Prostate gland (tissue), 2 donors: ENCODE results near the gene TMTC2. TPM values are rescaled to one million over a fixed set of nuclear protein-coding genes. Genes with fewer than 3 reads are reported as not detected.
"Not testable (repeated sequence)": the region's sequence is repeated elsewhere in the genome, so short reads cannot be mapped to it uniquely, and the experiment has no call there.

Source experiments
- DNase-seq: peaks from one replicate; pipeline ENCODE4 v3.0.0-alpha.2; 2019; ENCODE audit warnings: low spot score
- H3K27ac ChIP-seq, 2 donors: fragments of 200-600 bp; sonication (generic); 2 replicates each; pipeline ENCODE4 v1.5.1; 2017 to 2019
- H3K27me3 ChIP-seq: fragments of 200-600 bp; sonication (generic); replicated peaks from 2 replicates; pipeline ENCODE4 v1.5.1; 2019; ENCODE audit not compliant: insufficient read depth
- H3K36me3 ChIP-seq, 2 donors: fragments of 200-600 bp; sonication (generic); 1 replicate in 1 of 2; 2 replicates in 1 of 2; pipeline versions ENCODE4 v1.5.1 to v1.8.1; 2017 to 2019
- H3K4me1 ChIP-seq: fragments of 200-600 bp; sonication (generic); replicated peaks from 2 replicates; pipeline ENCODE4 v1.5.1; 2019
- H3K4me3 ChIP-seq, 2 donors: fragments of 200-600 bp; sonication (generic); 2 replicates each; pipeline ENCODE4 v1.5.1; 2017 to 2019
- H3K9me3 ChIP-seq: fragments of 200-600 bp; sonication (generic); 2 replicates; pipeline ENCODE4 v1.5.1; 2017
- CTCF ChIP-seq, 4 experiments: fragments of 200-600 bp in 2 of 4; fragments of 450-650 bp in 2 of 4; sonication (generic) in 2 of 4; IDR thresholded peaks; 1 replicate in 3 of 4; 2 replicates in 1 of 4; pipeline ENCODE4 v1.5.1; 2016 to 2019; ENCODE audit warnings: antibody characterized with exemption in 4 of 4, mild to moderate bottlenecking in 2 of 4, moderate library complexity in 2 of 4
- POLR2A ChIP-seq: fragments of 450-650 bp; IDR thresholded peaks from one replicate; pipeline ENCODE4 v1.6.1; 2016; ENCODE audit warnings: antibody characterized with exemption, mild to moderate bottlenecking
- POLR2AphosphoS5 ChIP-seq: sonication (generic); formaldehyde crosslinking; IDR thresholded peaks from one replicate; pipeline ENCODE4 v1.6.1; 2017; ENCODE audit warnings: antibody characterized with exemption
- WGBS: methylation state at CpG from one replicate; pipeline ENCODE4 v1.1.5; 2018; 5-methylcytosine and 5-hydroxymethylcytosine counted together
- intact Hi-C: fragments of 100-400 bp; cut with DNase I; formaldehyde crosslinking; loops from one replicate; pipeline ENCODE4 v1.14.2; 2022
- total RNA-seq, 2 donors: library from RNA; depleted of rRNA; stranded (reverse); fragments of >200 nt; gene quantifications; one replicate each; pipeline ENCODE4 v1.1.0, GENCODE V29; 2016

TMTC2 gene
- total RNA-seq, 2 donors from 2014 or later, result 19.0 to 30.7 TPM

- WGBS, result 85% methylated on average over 4 of the region's 4 CpGs
- H3K27ac ChIP-seq, result no peak overlapping the region
- no peak for DNase-seq
- no peaks in the 10 kb centered on the region for H3K9me3 ChIP-seq
- no peaks in the 10 kb centered on the region for H3K4me1 ChIP-seq
- intact Hi-C loops, result no loop called here
- H3K4me3 ChIP-seq, result no peak overlapping the region
- no peaks in the 10 kb centered on the region for H3K27me3 ChIP-seq
- TF ChIP-seq POLR2A (no peak), CTCF (IDR thresholded peaks at IDR 0.05) (no peak), POLR2AphosphoS5 (no peak)
- H3K36me3 ChIP-seq, result no peaks in the 10 kb centered on the region
Measured at GRCh38 chr12:83114966-83115365, 428.3 kb downstream of the TMTC2 start.

- H3K9me3 ChIP-seq, intact Hi-C loops, H3K27ac ChIP-seq, H3K36me3 ChIP-seq, H3K4me3 ChIP-seq, H3K4me1 ChIP-seq, DNase-seq, H3K27me3 ChIP-seq: not testable (repeated sequence)
- WGBS, result 85% methylated on average over 3 of the region's 3 CpGs
Measured at GRCh38 chr12:83117926-83118325, 431.2 kb downstream of the TMTC2 start.

GRCh38 chr12:83121897-83122622, 435.4 kb downstream of the TMTC2 start:
- no peaks in the 10 kb centered on the region for H3K4me1 ChIP-seq
- 95% methylated on average over 15 of the region's 15 CpGs for WGBS
- no peaks in the 10 kb centered on the region for H3K36me3 ChIP-seq
- no peaks in the 10 kb centered on the region for H3K27me3 ChIP-seq
- no peak overlapping the region for H3K27ac ChIP-seq
- H3K9me3 ChIP-seq, result no peaks in the 10 kb centered on the region
- DNase-seq, result no peak
- TF ChIP-seq CTCF (IDR thresholded peaks at IDR 0.05), result no peak
- no peak for TF ChIP-seq POLR2AphosphoS5
- no peak for TF ChIP-seq POLR2A
- no peak overlapping the region for H3K4me3 ChIP-seq
- intact Hi-C loops, result no loop called here

- intact Hi-C loops, result no loop called here
- H3K36me3 ChIP-seq, result no peaks in the 10 kb centered on the region
- 83% methylated on average over 3 of the region's 3 CpGs for WGBS
Measured at GRCh38 chr12:83122623-83122934, 435.9 kb downstream of the TMTC2 start.

GRCh38 chr12:83123039-83123438, 436.3 kb downstream of the TMTC2 start:
- Histone ChIP-seq H3K27ac (no peak overlapping the region), H3K4me1 (no peaks in the 10 kb centered on the region), H3K36me3 (no peaks in the 10 kb centered on the region), H3K9me3 (no peaks in the 10 kb centered on the region), H3K27me3 (no peaks in the 10 kb centered on the region), H3K4me3 (no peak overlapping the region)
- TF ChIP-seq POLR2A (no peak), POLR2AphosphoS5 (no peak), CTCF (IDR thresholded peaks at IDR 0.05) (no peak)
- intact Hi-C loops, result no loop called here
- WGBS, result 51% methylated on average over 2 of the region's 2 CpGs
- DNase-seq, result no peak

More at GRCh38 chr12:83122623-83122934, 435.9 kb downstream of the TMTC2 start:
- Histone ChIP-seq H3K4me3 (no peak overlapping the region), H3K27ac (no peak overlapping the region), H3K9me3 (no peaks in the 10 kb centered on the region), H3K4me1 (no peaks in the 10 kb centered on the region), H3K27me3 (no peaks in the 10 kb centered on the region)
- DNase-seq, result no peak
- TF ChIP-seq CTCF (IDR thresholded peaks at IDR 0.05), result no peak
- no peak for TF ChIP-seq POLR2AphosphoS5
- TF ChIP-seq POLR2A, result no peak
